Caco-2 (cell line): ENCODE measurements around the gene NT5C3A. TPM values are rescaled to one million over a fixed set of nuclear protein-coding genes. Genes with fewer than 3 reads are reported as not detected.
"Not testable (repeated sequence)": the region's sequence is repeated elsewhere in the genome, so short reads cannot be mapped to it uniquely, and the experiment has no call there.

Experiments used
- BruUV-seq: library from RNA; stranded (reverse); fragments of 400-500 nt; replicated peaks from 2 replicates; lab custom pipeline; 2021; lab: Mats Ljungman, UMichigan
- CTCF ChIA-PET: fragments of 300-600 bp; sonication (Branson Sonifier 250); formaldehyde crosslinking; loops from one replicate; lab custom pipeline; 2022; ENCODE audit warnings: antibody characterized with exemption; lab: Charles Lee
- POLR2A ChIA-PET: fragments of 300-600 bp; sonication (Branson Sonifier 250); formaldehyde crosslinking; loops from one replicate; lab custom pipeline; 2022; ENCODE audit warnings: antibody characterized with exemption; lab: Charles Lee
- DNase-seq, 2 experiments: peaks; one replicate each; pipeline versions ENCODE4 v3.0.0 to v3.0.0-alpha.2; 2020 to 2022
- H3K27me3 ChIP-seq: replicated peaks from 2 replicates; pipeline ENCODE4 v1.6.0; 2011; ENCODE audit warnings: low read length; ENCODE audit not compliant: control insufficient read depth, insufficient read depth
- H3K36me3 ChIP-seq: 2 replicates; pipeline ENCODE4 v1.5.1; 2011; ENCODE audit warnings: low read length; ENCODE audit not compliant: control insufficient read depth, insufficient read depth
- H3K4me1 ChIP-seq: fragments of 250-450 bp; sonication (Bioruptor Pico); 2 replicates; pipeline ENCODE4 v1.5.1; 2020; ENCODE audit warnings: mild to moderate bottlenecking
- H3K4me3 ChIP-seq: 2 replicates; pipeline ENCODE4 v1.5.1; 2011; ENCODE audit warnings: low read depth, mild to moderate bottlenecking, control low read depth, low read length
- H3K9me3 ChIP-seq: fragments of 250-450 bp; sonication (Bioruptor Pico); 2 replicates; pipeline ENCODE4 v1.5.1; 2020; ENCODE audit warnings: mild to moderate bottlenecking, moderate library complexity
- H3K27ac Mint-ChIP-seq: one replicate; pipeline ENCODE4 v1.8.0; 2022; ENCODE audit warnings: mixed read lengths; ENCODE audit not compliant: unreplicated experiment
- H3K27me3 Mint-ChIP-seq: one replicate; pipeline ENCODE4 v1.8.0; 2022; ENCODE audit warnings: mixed read lengths; ENCODE audit not compliant: insufficient read depth, unreplicated experiment
- H3K36me3 Mint-ChIP-seq: one replicate; pipeline ENCODE4 v1.8.0; 2022; ENCODE audit warnings: mild to moderate bottlenecking, mixed read lengths; ENCODE audit not compliant: insufficient read depth, unreplicated experiment
- H3K4me1 Mint-ChIP-seq: one replicate; pipeline ENCODE4 v1.8.0; 2022; ENCODE audit warnings: low read depth, mixed read lengths; ENCODE audit not compliant: unreplicated experiment
- H3K4me3 Mint-ChIP-seq: one replicate; pipeline ENCODE4 v1.8.0; 2022; ENCODE audit warnings: mild to moderate bottlenecking, moderate library complexity, mixed read lengths; ENCODE audit not compliant: unreplicated experiment
- H3K9me3 Mint-ChIP-seq: one replicate; pipeline ENCODE4 v1.8.0; 2022; ENCODE audit warnings: mixed read lengths; ENCODE audit not compliant: unreplicated experiment
- intact Hi-C: fragments of 100-400 bp; cut with micrococcal nuclease; formaldehyde crosslinking; loops from one replicate; pipeline ENCODE4 v1.10.0; 2022; ENCODE audit not compliant: unreplicated experiment
- total RNA-seq: library from RNA; stranded (reverse); gene quantifications from 2 replicates; pipeline ENCODE4 v1.2.3, GENCODE V29; 2022
- TF ChIP-seq, protein P1 (sequence below), 2 experiments: fragments of 200-600 bp in 1 of 2; IDR thresholded peaks; 1 replicate in 1 of 2; 2 replicates in 1 of 2; pipeline versions ENCODE4 v1.5.1 to v1.8.0; 2011 to 2022; ENCODE audit warnings: antibody characterized with exemption in 1 of 2, control low read depth in 1 of 2, inconsistent platforms in 1 of 2, low read depth in 1 of 2, low read length in 1 of 2, mild to moderate bottlenecking in 1 of 2, moderate library complexity in 1 of 2; ENCODE audit not compliant: insufficient read depth in 1 of 2, severe bottlenecking in 1 of 2, unreplicated experiment in 1 of 2

Gene NT5C3A
- total RNA-seq, 1 experiment from 2014 or later: 32.6 TPM

DNA sequence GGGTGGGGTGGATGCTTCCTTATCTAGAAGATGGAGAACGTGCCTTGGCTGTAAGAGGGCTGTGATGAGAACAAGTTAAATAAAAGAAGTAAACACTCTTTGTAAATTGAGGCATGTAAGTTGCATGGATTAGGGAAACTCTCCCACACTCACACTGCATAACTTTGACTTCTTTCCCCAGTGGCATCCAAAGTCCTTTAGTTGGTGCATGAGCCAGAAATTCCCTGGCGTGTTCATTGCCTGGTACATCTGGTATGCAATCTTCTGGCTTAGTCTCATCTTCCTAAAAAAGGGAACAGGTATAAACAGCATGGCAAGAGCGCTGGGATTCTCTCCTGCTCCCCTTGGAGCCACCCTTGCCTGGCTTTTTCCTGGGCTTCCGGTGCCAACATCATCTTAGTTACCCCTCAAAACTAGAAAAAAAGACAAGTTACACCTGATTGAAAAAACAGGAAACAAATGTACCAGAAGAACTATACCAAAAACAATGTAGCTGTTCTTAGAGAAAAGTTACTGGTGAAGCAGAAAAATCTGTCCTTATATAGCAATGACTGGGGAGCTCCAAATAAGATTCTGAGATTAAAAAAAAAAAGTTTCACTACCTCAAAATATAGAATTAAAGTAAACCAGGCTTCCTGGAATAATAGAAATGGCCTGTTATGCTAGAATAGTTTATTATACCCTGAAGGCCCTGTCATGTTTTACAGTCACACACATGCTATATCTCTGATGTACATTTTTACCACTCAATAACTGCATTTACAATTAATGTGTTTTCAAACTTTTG, 36.8 kb upstream of the NT5C3A start:
- no TSS peak for BruUV-seq
- no peaks in the 10 kb centered on the region for H3K4me1 Mint-ChIP-seq
- Histone ChIP-seq H3K4me1 (no peaks in the 10 kb centered on the region), H3K36me3 (peaks cover 3% of the 10 kb centered on the region), H3K4me3 (no peak overlapping the region), H3K9me3 (no peaks in the 10 kb centered on the region), H3K27me3 (no peaks in the 10 kb centered on the region)
- TF ChIP-seq, protein P1, sequence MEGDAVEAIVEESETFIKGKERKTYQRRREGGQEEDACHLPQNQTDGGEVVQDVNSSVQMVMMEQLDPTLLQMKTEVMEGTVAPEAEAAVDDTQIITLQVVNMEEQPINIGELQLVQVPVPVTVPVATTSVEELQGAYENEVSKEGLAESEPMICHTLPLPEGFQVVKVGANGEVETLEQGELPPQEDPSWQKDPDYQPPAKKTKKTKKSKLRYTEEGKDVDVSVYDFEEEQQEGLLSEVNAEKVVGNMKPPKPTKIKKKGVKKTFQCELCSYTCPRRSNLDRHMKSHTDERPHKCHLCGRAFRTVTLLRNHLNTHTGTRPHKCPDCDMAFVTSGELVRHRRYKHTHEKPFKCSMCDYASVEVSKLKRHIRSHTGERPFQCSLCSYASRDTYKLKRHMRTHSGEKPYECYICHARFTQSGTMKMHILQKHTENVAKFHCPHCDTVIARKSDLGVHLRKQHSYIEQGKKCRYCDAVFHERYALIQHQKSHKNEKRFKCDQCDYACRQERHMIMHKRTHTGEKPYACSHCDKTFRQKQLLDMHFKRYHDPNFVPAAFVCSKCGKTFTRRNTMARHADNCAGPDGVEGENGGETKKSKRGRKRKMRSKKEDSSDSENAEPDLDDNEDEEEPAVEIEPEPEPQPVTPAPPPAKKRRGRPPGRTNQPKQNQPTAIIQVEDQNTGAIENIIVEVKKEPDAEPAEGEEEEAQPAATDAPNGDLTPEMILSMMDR (IDR thresholded peaks at IDR 0.05; ENCODE audit: insufficient read depth in 1 of 2, low read depth in 1 of 2, low read length in 1 of 2, severe bottlenecking in 1 of 2, unreplicated experiment in 1 of 2): no peak
- CTCF ChIA-PET: no interaction called here
- DNase-seq: no peak
- H3K27ac Mint-ChIP-seq: no peak overlapping the region
- no peaks in the 10 kb centered on the region for H3K9me3 Mint-ChIP-seq
- H3K27me3 Mint-ChIP-seq: no peaks in the 10 kb centered on the region
- intact Hi-C loops: no loop called here
- H3K4me3 Mint-ChIP-seq: no peak overlapping the region
- POLR2A ChIA-PET: no interaction called here
- H3K36me3 Mint-ChIP-seq: peaks cover 64% of the 10 kb centered on the region

DNA sequence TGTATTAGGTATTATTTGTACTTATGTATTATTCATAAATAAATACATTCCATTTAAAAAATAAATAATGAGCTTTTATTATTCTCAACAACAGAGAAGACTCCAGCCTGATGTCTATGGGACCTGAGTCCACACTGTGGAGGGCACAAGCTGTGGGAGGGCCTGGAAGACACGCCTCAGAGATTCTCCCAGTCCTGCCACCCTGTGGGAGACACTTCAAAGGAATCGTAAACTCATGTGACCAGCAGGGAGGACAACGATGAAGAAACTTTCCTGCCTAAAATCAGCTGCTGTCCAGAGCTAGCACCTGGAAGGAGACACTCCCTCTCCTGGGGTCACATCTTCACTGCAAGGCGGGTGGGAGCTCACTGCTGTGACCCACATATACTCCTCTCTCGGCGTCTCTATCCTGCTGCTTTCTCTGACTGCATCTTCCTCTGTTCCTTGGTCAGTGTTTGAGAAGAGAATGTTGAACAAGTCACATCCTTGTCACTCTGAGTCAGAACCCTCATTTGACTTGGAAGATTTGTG, 32.2 kb upstream of the NT5C3A start:
- H3K9me3 Mint-ChIP-seq, H3K9me3 ChIP-seq, intact Hi-C loops, DNase-seq, POLR2A ChIA-PET, H3K4me3 ChIP-seq, H3K4me1 Mint-ChIP-seq, H3K27me3 ChIP-seq, H3K27ac Mint-ChIP-seq, H3K4me3 Mint-ChIP-seq, H3K36me3 ChIP-seq, H3K4me1 ChIP-seq, H3K27me3 Mint-ChIP-seq, CTCF ChIA-PET: not testable (repeated sequence)
- BruUV-seq: TSS peak; percentile 75
- peaks cover 62% of the 10 kb centered on the region for H3K36me3 Mint-ChIP-seq

DNA sequence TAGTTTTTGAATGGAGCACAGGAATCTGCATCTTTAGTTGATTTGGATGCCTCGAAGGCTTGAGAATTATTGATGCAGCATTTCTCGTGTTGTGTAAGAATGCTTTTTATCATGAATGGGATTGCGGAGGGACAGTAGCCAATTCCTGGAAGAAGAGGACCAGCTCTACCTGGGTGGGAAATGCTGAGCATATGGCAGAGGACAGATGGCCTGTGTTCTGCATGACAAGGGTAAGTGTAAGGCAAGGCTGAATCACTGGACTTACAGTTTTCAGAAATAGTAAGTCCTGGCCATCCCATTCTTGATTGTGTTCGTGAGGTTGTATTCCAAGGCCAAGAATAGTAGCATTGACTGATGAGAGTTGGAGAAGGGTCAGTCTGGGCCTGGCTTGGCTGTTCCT, 30.7 kb upstream of the NT5C3A start:
- peaks cover 52% of the 10 kb centered on the region for H3K36me3 Mint-ChIP-seq
- DNase-seq: no peak
- ChIA-PET CTCF (no interaction called here), POLR2A (no interaction called here)
- no peaks in the 10 kb centered on the region for H3K27me3 Mint-ChIP-seq
- no peaks in the 10 kb centered on the region for H3K4me1 ChIP-seq
- no peaks in the 10 kb centered on the region for H3K4me1 Mint-ChIP-seq
- TF ChIP-seq, protein P1 (IDR thresholded peaks at IDR 0.05; ENCODE audit: insufficient read depth in 1 of 2, low read depth in 1 of 2, low read length in 1 of 2, severe bottlenecking in 1 of 2, unreplicated experiment in 1 of 2): no peak
- H3K4me3 Mint-ChIP-seq: no peak overlapping the region
- no peak overlapping the region for H3K27ac Mint-ChIP-seq
- no peaks in the 10 kb centered on the region for H3K27me3 ChIP-seq
- H3K9me3 ChIP-seq: no peaks in the 10 kb centered on the region
- H3K4me3 ChIP-seq: no peak overlapping the region
- H3K9me3 Mint-ChIP-seq: no peaks in the 10 kb centered on the region
- no peaks in the 10 kb centered on the region for H3K36me3 ChIP-seq
- BruUV-seq: no TSS peak
- intact Hi-C loops: no loop called here
